Hematopoietic multipotent progenitor cell treated with erythropoietin and hydrocortisone succinate and interleukin-3 and kit ligand, for 4 days (in vitro differentiated cells): Measurements from ENCODE around the gene KIF14.
"Not testable (repeated sequence)": the region's sequence is repeated elsewhere in the genome, so short reads cannot be mapped to it uniquely, and the experiment has no call there.

Experiments
- DNase-seq: peaks from one replicate; pipeline ENCODE4 v3.0.0-alpha.2; 2015

The KIF14 gene

DNA sequence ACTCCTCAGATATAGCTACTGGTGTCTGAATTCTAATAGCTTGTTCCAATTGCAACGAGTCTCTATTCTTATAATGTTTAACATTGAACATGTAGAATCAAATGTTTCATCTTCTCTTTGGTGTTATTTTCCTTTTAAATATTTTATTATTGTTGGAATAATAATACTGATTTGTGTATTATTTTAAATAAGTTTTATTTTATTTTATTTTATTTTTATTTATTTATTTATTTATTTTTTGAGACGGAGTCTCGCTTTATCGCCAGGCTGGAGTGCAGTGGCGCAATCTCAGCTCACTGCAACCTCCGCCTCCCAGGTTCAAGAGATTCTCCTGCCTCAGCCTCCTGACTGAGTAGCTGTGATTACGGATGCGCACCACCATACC is 10.0 kb upstream of the KIF14 start:
- DNase-seq = not testable (repeated sequence)

DNA sequence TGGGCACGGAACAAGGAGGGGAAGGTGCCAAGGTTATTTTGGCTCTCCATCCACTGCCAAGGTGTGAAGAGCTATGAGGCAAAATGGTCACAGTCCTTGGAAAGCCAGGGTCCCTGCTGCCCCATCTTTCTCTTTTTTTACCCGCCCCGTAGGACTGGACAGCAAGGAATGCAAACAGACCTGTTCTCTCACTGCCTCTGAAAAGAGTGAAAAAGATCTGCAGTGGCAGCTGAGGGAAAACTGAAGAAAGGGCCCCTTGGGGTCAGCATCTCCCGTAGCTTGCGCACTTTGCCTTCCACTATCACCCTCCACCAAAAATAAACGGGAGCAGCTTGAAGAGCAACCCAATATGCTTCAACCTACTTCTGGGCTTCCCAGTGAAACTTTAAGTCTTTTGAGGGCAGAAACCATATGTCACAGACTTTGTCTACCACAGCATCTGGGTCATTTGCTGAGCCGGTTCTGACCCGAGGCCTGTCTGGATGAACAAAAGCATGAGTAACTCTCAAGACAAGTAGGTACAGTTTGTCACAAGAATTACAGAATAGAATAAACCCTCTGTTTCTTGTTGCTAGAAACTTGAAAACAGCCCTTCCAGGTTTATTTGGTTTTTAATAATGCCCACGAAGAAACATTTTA is 9.4 kb upstream of the KIF14 start:
- no peak for DNase-seq

DNA sequence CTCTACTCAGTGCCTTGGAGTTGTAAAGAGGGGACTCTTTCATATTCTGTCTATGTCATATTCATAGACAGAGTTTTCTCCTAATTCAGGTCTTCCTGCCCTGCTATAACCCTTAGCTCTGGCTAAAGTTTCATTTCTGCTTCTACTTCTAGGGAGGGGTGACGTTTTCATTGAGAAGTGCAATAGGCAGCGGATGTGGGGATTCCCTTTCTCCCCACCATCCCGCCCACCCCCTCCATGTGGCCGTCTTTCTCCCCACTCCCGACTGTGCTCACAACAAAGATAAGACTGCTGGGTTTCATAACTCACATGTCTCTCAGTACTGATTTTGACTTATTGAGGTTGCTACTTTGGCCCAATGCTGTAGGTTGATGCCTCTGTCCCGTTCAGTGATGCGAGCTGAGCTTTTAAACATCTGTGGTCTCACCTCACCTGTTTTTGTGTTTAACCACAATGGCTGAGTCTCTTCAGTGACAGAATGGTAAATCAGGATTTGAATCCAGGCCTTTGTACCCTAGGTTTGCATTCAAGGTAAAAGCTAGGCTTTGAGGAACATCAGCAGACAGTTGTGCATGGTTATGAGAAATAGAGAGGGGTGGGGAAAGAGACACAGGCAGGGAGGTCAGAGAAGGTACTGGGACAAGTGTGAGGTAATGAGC is 7.8 kb upstream of the KIF14 start:
- no peak for DNase-seq

DNA sequence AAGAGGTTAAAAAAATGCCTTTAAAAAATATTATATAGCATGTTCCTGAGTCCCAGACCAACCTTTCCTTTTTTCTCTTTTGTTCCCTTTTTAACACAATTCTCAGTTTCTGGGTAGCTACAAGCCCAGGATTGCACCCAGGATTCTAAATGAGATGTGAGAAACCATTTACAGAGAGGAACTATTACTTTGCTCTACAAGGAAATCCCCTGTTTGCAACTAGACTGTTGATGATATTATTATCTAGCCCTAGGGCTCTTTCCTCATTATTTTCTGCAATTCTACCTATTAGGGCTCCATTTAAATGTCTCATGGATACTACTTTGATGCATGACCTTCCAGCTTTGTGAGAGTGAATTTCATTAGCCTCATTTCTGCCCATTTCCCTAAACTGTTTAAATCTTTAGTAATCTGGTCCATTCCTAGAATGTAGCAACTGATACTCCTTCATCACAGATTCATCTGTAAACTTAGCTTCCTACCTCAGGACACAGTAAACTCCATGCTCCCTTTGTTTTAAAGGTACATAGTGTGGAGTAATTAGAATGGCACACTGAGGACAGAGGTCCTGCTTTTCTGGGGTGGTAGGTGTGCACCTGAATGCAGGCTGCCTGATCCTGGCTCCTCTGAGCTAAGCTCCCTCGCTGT is 7.1 kb upstream of the KIF14 start:
- no peak for DNase-seq

DNA sequence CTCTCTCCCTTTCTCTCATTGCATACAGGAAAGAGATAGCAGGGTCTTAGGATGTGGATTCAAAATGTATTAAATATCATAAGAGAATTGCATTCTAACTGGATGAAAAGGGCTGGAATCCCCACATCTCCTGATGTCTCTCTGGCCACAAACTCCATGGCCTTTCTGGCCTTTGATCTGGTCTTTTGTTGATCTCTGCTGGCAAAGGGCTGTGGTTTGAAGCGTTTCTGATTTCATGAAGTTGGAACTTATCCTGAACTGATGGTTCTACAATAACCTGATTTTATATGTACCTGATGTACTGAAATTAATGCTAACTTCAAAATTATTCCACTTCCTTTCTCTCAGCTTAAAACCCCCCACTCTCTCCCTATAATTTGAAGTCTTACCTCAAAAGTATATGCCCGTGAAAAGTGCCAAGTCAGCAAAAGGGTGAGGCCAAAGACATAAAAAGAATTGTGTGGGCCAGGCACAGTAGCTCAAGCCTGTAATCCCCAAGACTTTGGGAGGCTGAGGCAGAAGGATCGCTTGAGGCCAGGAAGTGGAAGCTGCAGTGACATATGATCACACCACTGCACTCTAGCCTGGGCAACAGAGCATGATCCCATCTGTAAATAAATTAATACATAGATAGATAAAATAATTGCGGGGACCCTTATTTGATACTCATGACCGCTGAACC is 6.4 kb upstream of the KIF14 start:
- no peak for DNase-seq

DNA sequence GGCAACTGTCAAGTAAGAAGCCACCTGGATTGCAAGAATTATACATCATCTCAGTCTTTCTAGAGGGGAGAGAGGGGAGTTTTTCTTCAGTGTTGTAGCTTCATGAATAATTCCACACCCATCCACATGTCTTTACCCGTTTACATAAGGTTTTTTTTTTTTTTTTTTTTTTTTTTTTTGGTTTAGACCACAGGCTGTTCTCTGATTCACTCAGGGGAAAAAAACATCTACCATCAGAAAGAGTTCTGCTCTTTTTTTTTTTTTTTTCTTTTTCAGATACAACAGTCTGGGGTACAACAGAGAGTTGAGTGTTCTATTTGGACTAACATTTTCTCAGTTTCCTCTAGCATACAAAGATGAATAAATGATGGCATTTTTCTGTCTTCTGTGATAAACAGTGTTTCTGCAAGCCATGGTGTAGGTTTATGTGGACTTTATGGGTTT is 4.9 kb upstream of the KIF14 start:
- DNase-seq = peak; percentile 52

DNA sequence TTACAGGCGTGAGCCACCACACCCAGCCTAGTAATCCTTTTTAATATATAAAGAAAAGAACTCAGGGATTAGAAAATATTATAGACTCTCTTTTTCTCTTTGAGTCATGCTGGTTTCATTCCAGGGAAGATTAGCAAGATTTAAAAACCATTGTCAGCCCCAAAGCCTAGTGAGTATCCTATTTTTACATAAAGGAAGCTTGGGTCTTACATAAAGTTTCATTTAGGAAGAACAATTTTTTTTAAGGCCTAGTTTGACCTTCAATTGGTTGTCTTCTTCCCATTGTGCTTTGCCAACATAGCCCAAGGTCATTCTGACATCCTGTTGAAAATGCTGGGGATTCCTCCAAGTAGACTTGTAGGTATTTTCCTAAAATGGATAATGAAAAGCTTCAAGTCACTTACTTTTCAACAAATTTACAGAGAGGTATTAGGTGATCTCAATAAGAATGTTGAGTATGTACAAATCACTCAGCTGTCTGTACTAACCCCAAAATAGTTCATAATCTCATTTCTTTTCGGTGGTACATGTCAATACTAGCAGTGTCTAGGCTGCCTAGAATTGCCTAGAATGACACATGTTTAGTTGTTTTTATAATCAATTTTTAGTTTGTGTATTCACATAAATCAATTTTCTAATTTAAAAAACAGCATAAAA is 4.3 kb upstream of the KIF14 start:
- no peak for DNase-seq

DNA sequence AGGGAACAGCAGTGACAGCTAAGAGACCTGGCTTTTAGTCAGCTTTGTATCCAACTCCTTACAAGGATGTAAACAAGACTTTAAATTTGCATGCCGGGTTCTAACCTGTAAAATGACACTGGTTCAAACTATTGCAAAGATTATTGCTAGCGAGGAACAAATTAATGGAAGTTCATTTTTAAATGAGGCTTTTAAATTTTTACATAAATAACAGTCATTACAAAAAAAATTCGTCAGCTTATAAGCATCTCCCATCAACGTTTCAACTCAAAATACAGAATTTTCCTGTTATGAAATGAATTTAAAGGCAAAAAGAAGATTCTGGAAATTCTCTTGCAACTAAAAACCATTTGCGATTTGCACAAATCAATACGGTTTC is 668 bp downstream of the KIF14 start:
- no peak for DNase-seq

DNA sequence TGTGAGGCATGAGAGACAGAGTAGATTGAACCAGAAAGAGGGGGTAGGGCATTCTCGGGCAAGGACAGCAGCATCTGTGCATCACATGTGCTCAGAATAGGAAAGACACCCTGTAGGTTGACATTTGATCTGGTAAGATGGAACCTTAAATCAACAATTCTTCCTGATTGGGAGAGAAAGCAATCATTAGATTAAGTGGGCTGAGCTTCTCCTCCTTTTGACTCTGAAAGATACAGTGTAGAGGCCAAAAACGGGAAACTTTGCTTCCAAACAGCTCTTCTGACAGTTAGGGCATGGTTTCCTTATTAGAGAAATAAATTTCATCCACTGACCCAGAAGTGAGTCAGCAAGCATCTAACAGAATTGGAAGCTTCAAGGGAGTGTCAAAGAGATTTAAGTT is 9.7 kb downstream of the KIF14 start:
- no peak for DNase-seq

DNA sequence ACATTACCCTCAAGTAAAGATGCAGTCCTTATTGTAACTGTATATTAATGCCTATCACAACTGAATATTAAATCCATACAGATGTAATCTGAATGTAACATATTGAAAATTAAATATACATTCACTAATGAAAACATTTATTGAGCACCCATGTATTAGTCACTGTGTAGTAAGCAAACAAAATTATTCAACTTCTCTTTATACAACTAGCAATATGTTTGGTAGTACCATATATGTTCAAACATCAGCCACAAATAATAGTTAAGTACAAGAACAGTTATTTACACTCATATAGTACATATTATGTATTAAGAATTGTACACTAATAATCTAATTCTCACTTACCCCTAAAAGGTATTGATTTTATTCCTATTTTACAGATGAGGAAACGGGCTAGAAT is 17.9 kb downstream of the KIF14 start:
- no peak for DNase-seq

DNA sequence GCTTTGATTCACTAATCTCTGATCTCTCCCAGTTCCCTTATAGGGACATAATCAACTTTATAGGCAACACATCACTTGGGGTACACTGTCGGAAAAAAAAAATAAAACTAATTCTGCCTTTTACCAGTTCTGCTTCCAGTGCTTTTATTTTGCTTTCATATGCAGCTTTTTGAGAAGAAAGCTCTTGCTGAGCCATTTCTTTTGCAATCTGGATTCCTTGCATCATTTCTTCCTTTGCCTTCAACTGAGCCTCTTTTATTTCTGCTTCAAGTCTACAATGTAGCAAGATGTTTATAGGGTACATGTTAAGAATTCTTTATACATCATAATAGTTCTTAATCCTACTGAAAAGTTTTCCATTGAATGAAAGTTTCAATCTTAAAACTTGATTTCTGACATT is 30.6 kb downstream of the KIF14 start:
- DNase-seq = no peak

DNA sequence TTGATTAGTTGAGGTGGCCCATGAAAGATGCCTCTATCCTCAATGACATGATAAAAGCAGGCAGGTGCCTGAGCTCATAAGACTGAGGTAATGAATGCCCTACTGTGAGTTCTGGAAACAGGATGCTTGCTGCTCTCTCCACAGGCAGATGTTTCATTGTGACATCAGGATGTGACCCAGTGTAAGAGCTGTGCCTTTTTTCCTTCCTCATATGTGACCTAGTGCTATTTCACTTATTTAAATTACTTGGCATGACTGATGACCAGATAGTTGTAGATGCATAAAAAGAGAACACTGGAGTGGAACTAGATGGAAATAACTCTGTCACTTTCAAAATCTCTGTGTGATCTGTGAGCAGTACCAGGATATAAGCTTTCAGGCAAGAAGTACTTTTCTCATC is 31.9 kb downstream of the KIF14 start:
- DNase-seq = peak; percentile 34

DNA sequence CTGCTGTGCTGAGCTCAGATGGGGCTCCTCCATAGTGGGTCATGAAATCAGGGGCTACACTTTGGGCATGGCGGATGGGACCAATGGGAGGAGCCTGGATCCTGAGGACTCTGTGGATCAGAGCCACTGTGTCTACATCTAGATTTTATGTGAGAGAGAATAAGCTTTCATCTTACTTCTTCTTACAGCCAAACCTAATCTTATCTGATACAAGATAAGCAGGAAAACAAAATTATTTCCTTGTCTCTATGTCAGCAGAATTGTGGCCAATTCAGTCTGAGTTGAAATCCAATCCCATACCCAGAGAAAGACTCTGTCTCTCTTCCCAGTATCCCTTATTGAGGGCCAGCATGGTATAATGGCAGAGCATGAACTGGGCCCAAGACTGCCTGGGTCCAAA is 56.2 kb downstream of the KIF14 start:
- no peak for DNase-seq

DNA sequence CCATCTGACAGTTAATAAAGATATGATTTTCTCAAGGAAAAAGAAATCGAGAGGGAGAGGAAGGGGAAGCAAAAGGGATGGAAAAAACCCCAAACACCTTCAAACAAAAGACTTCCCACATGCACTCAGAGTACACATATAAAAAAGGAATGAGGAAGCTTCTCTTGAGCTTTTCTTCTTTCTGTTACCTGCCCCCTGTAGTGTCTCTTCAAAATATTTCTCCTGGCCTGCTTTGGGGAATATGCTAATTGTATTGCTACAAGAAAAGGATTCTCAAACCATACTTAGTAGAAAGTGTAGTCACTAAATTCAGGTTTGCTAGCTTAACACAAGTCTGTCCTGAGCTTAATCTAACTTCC is 58.7 kb downstream of the KIF14 start:
- no peak for DNase-seq

DNA sequence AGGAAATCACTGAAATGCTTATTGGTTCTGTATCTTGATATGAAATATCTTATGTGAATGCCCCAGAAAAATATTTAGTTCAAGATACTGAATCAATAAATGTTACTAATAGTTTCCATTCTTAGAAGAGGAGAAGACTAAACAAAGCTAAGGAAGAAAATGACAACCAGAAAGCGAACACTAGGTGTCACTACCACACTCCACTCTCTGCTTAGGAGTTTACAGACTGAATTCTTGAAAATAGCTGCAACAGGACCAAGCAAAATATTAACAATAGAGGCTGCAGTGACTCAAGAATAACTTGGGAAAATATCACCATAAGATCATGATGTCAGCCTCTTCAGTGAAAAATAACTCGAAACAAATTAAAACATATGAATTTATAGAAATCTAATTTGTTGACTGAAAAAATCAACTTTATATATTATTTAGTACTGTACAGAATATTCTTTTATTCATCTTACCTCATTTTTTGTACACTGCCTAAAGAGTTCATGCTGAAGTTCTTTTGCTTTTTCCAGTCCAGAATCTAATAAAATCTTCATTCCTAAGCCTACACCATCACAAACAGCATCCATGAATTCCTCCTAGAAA is 61.6 kb downstream of the KIF14 start:
- peak; percentile 68 for DNase-seq

DNA sequence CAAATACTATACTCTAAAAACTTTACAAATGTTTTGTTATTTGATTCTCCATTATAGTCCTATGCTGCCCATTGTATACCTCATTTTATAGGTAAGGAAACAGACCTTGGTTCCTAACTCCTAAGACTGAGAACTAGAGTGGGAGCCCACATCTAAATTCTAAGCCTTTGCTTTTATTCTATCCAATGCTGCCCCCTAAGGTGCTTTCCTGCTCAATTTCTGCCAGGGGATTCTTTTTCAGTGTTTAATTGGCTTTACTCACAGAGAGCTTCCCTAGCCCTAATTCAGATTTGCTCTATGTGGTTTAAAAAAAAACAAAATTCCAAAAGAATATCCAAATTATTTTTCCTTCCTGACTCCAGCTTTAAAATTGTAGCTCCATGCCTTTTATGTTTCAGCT is 64.5 kb downstream of the KIF14 start:
- peak; percentile 21 for DNase-seq

DNA sequence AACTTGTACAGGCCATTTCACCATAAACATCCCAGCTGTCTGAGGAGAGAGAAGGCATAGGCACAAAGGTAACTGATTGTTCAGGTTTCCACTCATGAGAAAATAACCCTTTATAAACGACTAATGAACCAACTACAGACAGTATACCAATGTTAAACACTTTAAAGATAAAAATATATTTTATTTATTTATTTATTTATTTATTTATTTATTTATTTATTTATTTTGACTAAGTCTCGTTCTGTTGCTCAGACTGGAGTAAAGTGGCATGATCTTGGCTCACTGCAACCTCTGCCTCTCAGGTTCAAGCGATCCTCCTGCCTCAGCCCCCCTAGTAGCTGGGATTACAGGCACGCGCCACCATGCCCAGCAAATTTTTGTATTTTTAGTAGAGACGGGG is 67.8 kb downstream of the KIF14 start:
- DNase-seq = not testable (repeated sequence)

DNA sequence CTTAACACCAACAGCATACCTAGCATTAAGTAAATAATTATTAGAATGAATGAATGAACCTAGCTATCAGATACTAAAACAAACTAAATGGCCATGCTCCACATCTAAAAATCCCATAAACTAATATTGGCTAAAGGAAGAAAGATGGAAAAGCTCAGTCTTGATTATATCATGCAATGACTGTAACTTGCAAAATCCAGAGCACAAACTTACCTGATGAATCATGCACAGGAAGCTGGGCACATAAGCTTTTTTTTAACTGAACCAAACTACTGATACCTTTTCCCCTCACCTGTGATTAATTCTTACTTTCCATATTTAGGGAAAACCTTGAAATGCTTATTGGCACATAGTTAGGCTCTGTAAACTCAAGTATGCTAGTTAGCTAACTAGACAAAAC is 70.2 kb downstream of the KIF14 start:
- no peak for DNase-seq

DNA sequence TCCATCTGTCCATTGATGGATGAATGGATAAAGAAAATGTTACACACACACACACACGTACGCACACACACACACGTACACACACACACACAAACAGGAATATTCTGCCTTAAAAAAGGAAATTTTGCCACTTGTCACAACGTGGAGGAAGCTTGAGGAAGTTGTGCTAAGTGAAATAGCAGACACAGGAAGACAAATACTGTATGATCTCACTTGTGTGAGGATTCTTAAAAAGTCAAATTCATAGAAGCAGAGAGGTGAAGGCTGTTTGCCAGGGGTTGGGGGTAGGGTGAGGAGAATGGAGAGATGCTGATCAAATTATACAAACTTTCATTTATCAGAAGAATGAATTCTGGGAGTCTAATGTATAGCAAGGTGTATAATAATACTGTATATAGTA is 73.2 kb downstream of the KIF14 start:
- no peak for DNase-seq

DNA sequence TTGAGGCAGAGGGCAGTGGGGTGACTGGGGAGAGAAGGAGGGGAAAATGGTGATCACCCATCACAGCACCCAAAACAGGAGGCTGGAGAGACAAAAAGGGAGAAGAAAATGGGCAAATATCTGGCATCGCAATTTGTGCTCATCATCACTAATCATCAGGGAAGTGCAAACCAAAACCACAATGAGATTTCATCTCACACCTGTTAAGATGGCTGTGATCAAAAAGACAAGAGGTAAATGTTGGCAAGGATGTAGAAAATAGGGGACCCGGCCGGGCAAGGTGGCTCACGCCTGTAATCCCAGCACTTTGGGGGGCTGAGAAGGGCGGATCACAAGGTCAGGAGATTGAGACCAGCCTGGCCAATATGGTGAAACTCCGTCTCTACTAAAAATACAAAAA is 74.0 kb downstream of the KIF14 start:
- no peak for DNase-seq

DNA sequence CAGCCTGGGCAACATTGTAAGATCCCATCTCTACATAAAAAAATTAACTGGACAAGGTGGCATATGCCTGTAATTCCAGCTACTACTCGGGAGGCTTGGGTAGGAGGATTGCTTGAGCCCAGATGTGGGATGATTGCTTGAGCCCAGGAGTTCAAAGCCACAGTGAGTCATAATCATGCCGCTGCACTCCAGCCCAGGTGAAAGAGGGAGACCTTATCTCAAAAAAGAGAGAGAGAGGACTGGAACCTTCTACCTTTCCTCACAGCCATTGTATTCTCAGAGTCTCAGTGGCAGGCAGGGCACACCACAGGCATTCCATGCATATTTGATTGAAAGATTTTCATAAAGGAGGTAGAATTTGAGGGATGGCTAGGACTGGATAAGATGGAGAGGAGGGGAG is 78.4 kb downstream of the KIF14 start:
- no peak for DNase-seq

DNA sequence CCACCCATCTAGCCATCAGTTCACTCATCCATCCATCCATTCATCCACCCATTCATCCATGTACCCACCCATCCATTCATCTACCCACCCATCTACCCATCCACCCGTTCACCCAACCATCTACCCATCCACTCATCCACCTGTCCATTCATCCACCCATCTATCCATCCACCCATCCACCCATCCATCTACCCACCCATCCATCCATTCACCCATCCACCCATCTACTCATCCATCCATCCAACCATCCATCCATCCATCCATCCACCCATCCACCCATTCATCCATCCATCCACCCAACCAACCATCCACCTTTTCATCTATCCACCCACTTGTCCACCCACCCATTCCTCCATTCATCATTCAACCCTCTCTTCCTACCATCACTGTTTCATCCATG is 80.3 kb downstream of the KIF14 start:
- DNase-seq = no peak

DNA sequence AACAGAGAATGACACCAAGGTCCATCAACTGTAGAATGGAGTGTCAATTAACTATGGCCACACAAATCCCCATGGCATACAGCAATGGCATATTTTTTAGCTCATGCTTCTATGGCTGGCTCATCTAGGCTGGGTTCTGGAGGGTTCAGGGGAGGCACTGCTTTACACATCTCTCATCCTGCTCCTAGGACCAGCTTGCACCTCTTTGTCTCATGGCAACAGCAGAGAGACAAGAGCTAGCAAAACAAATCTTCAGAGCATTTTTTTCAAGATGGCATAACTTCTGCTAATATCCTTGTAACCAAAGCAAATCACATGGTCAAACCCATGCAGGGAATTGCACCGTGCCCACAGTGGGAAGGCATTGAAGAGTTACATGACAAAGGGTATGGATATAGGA is 82.4 kb downstream of the KIF14 start:
- no peak for DNase-seq
